ENCODE measurements around the gene FBXO42. TPM values are rescaled to one million over a fixed set of nuclear protein-coding genes. Genes with fewer than 3 reads are reported as not detected.

The FBXO42 gene
- total and polyA plus RNA-seq, 2 of the 13 experiments (the other 11 are each of a cell fraction or from before 2014, with no cell fraction given) = 7.6 to 17.5 TPM

DNA sequence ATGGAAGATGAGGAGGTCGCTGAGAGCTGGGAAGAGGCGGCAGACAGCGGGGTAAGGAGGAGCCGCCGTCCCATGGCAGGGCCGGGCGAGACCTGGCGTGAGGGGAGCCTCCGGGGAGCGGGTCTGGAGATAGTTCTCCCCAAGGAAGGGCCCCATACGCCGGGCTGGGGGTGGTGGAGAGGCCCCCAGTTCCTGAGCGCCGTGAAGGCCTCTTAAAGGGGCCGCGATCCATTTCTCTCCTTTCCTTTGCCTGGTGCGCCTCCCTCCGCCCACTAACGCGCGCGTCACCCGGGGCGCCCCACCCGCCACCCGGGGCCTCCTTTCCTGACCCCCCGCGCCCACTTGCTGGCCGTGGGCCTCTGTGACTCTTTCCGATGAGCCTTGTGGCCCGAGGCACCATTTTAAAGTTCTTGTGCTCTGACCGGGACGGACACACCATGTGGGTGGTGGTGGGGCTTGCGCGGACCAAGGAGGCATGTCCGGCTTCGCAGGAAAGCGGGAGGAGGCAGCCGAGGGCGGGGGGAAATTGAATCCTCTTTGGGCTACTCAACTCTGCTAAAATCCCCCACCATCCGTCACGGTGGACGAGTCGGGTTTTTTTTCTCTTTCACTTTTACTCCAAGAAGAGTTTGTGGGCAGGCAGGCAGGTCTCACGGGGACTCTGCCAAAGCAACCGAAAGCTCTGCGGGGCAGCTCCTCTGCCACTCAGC is 15.1 kb upstream of the FBXO42 start (continued):
- no peak; the same call in 1 of the 2 replicates for TF ChIP-seq NFYB (CRISPR knock-in tag; IDR thresholded peaks at IDR 0.05)
- TF ChIP-seq RBM22 (optimal IDR thresholded peaks at IDR 0.05; ENCODE audit: low read length) = no peak
- TF ChIP-seq ZNF256 (CRISPR knock-in tag; conservative IDR thresholded peaks at IDR 0.05) = no peak
- peak; percentile 33 for TF ChIP-seq HDAC2 (CRISPR knock-in tag; IDR thresholded peaks at IDR 0.05)
- TF ChIP-seq SMAD1 (CRISPR knock-in tag; IDR thresholded peaks at IDR 0.05; ENCODE audit: borderline replicate concordance, low read depth) = no peak; the same call in 1 of the 2 replicates
- TF ChIP-seq, protein P1, sequence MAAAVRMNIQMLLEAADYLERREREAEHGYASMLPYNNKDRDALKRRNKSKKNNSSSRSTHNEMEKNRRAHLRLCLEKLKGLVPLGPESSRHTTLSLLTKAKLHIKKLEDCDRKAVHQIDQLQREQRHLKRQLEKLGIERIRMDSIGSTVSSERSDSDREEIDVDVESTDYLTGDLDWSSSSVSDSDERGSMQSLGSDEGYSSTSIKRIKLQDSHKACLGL (CRISPR knock-in tag; IDR thresholded peaks at IDR 0.05) = peak; percentile 78
- TF ChIP-seq, protein P2, sequence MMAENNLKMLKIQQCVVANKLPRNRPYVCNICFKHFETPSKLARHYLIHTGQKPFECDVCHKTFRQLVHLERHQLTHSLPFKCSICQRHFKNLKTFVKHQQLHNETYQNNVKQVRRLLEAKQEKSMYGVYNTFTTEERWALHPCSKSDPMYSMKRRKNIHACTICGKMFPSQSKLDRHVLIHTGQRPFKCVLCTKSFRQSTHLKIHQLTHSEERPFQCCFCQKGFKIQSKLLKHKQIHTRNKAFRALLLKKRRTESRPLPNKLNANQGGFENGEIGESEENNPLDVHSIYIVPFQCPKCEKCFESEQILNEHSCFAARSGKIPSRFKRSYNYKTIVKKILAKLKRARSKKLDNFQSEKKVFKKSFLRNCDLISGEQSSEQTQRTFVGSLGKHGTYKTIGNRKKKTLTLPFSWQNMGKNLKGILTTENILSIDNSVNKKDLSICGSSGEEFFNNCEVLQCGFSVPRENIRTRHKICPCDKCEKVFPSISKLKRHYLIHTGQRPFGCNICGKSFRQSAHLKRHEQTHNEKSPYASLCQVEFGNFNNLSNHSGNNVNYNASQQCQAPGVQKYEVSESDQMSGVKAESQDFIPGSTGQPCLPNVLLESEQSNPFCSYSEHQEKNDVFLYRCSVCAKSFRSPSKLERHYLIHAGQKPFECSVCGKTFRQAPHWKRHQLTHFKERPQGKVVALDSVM (CRISPR knock-in tag; IDR thresholded peaks at IDR 0.05) = no peak; the same call in 1 of the 2 replicates
- TF ChIP-seq, protein P3, sequence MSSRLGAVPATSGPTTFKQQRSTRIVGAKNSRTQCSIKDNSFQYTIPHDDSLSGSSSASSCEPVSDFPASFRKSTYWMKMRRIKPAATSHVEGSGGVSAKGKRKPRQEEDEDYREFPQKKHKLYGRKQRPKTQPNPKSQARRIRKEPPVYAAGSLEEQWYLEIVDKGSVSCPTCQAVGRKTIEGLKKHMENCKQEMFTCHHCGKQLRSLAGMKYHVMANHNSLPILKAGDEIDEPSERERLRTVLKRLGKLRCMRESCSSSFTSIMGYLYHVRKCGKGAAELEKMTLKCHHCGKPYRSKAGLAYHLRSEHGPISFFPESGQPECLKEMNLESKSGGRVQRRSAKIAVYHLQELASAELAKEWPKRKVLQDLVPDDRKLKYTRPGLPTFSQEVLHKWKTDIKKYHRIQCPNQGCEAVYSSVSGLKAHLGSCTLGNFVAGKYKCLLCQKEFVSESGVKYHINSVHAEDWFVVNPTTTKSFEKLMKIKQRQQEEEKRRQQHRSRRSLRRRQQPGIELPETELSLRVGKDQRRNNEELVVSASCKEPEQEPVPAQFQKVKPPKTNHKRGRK (CRISPR knock-in tag; IDR thresholded peaks at IDR 0.05) = no peak
- TF ChIP-seq, protein P4, sequence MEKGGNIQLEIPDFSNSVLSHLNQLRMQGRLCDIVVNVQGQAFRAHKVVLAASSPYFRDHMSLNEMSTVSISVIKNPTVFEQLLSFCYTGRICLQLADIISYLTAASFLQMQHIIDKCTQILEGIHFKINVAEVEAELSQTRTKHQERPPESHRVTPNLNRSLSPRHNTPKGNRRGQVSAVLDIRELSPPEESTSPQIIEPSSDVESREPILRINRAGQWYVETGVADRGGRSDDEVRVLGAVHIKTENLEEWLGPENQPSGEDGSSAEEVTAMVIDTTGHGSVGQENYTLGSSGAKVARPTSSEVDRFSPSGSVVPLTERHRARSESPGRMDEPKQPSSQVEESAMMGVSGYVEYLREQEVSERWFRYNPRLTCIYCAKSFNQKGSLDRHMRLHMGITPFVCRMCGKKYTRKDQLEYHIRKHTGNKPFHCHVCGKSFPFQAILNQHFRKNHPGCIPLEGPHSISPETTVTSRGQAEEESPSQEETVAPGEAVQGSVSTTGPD (CRISPR knock-in tag; IDR thresholded peaks at IDR 0.05) = no peak
- TF ChIP-seq SP5 (CRISPR knock-in tag; IDR thresholded peaks at IDR 0.05; ENCODE audit: borderline replicate concordance, low read depth) = peak; percentile 8; the same call in 1 of the 2 replicates
- TF ChIP-seq, protein P5, sequence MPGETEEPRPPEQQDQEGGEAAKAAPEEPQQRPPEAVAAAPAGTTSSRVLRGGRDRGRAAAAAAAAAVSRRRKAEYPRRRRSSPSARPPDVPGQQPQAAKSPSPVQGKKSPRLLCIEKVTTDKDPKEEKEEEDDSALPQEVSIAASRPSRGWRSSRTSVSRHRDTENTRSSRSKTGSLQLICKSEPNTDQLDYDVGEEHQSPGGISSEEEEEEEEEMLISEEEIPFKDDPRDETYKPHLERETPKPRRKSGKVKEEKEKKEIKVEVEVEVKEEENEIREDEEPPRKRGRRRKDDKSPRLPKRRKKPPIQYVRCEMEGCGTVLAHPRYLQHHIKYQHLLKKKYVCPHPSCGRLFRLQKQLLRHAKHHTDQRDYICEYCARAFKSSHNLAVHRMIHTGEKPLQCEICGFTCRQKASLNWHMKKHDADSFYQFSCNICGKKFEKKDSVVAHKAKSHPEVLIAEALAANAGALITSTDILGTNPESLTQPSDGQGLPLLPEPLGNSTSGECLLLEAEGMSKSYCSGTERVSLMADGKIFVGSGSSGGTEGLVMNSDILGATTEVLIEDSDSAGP (CRISPR knock-in tag; IDR thresholded peaks at IDR 0.05; ENCODE audit: borderline replicate concordance) = peak; percentile 100
- TF ChIP-seq ZC3H13 (CRISPR knock-in tag; IDR thresholded peaks at IDR 0.05) = 0 out of 2 replicates have a peak, but pooled peaks have one; percentile 25
- no peak for TF ChIP-seq ZNF225 (CRISPR knock-in tag; IDR thresholded peaks at IDR 0.05)
- peak; percentile 55; the same call in 1 of the 2 replicates for TF ChIP-seq ZBTB38 (CRISPR knock-in tag; IDR thresholded peaks at IDR 0.05)
- peak; percentile 50 for TF ChIP-seq ISL2 (CRISPR knock-in tag; IDR thresholded peaks at IDR 0.05)
